ENCODE results near the gene GLTPD2. TPM values are rescaled to one million over a fixed set of nuclear protein-coding genes. Genes with fewer than 3 reads are reported as not detected.

The GLTPD2 gene
- total and polyA plus RNA-seq, 2 donors (not counting 1 experiment from before 2014, with no cell fraction given): not detected

DNA sequence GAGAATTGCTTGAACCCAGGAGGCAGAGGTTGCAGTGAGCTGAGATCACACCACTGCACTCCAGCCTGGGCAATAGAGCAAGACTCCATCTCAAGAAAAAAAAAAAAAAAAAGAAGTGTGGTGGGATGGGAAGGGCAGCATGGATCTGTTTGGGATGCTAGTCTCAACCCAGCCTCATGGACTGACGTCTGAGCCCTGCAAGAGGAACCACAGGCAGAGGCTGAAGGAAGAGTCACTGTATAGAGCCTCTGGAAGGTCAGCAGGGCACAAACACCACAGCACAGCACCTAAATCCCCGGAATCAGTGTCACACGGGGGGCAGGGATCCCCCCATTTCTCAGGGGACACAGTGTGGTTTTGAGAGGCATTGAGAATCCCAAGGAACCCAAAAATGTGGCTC, 38.2 kb upstream of the GLTPD2 start:
- CTCF ChIA-PET: no interaction called here
- Histone ChIP-seq H2AFZ (ENCODE audit: insufficient read depth, low read depth, low read length, poor library complexity, severe bottlenecking) (no peak overlapping the region), H3K36me3 (replicated peaks in 1 of 2; ENCODE audit: control extremely low read depth in 1 of 2, control insufficient read depth in 1 of 2, extremely low read depth in 1 of 2, insufficient read depth in 2 of 2, low read length in 1 of 2) (no peaks in the 10 kb centered on the region), H3K4me2 (replicated peaks; ENCODE audit: low read depth, low read length, poor library complexity, severe bottlenecking) (no peak overlapping the region), H3K9ac (ENCODE audit: low read length) (no peak overlapping the region), H3K27me3 (replicated peaks in 1 of 4; ENCODE audit: control extremely low read depth in 1 of 4, control insufficient read depth in 3 of 4, insufficient read depth in 4 of 4, low read length in 3 of 4) (peaks cover 0 to 17% (median 7%) of the 10 kb centered on the region in 4 experiments), H3K4me3 (ENCODE audit: control extremely low read depth in 1 of 5, extremely low read depth in 1 of 5, insufficient read depth in 1 of 5, low read depth in 2 of 5, low read length in 4 of 5) (no peak overlapping the region), H3K9me3 (ENCODE audit: control extremely low read depth in 1 of 3, control insufficient read depth in 2 of 3, insufficient read depth in 1 of 3, low read length in 2 of 3) (no peaks in the 10 kb centered on the region), H3K4me1 (ENCODE audit: control insufficient read depth in 2 of 2, insufficient read depth in 2 of 2, low read length in 2 of 2) (peaks cover 8 to 11% of the 10 kb centered on the region in 2 donors), H3K27ac (ENCODE audit: low read length in 2 of 2) (no peak overlapping the region), H4K20me1 (ENCODE audit: control insufficient read depth, insufficient read depth, low read length, poor library complexity, severe bottlenecking) (no peaks in the 10 kb centered on the region), H3K79me2 (ENCODE audit: control insufficient read depth, insufficient read depth, low read length) (no peaks in the 10 kb centered on the region)
- Mint-ChIP-seq H3K9me3 (ENCODE audit: insufficient read depth) (no peaks in the 10 kb centered on the region), H3K27me3 (peaks cover 43% of the 10 kb centered on the region), H3K4me3 (no peak overlapping the region), H3K27ac (peak overlapping the region; percentile 37), H3K4me1 (peaks cover 13% of the 10 kb centered on the region)
- no peak for ATAC-seq (ENCODE audit: low read depth)
- intact Hi-C loops (cut with micrococcal nuclease): no loop called here
- POLR2A ChIA-PET: interaction anchor here (0.7 kb wide), 1 partner anchor 571 kb away, joined by 6 read pairs; no protein-coding TSS in a partner anchor
- no peak for DNase-seq
- TF ChIP-seq, protein P1, sequence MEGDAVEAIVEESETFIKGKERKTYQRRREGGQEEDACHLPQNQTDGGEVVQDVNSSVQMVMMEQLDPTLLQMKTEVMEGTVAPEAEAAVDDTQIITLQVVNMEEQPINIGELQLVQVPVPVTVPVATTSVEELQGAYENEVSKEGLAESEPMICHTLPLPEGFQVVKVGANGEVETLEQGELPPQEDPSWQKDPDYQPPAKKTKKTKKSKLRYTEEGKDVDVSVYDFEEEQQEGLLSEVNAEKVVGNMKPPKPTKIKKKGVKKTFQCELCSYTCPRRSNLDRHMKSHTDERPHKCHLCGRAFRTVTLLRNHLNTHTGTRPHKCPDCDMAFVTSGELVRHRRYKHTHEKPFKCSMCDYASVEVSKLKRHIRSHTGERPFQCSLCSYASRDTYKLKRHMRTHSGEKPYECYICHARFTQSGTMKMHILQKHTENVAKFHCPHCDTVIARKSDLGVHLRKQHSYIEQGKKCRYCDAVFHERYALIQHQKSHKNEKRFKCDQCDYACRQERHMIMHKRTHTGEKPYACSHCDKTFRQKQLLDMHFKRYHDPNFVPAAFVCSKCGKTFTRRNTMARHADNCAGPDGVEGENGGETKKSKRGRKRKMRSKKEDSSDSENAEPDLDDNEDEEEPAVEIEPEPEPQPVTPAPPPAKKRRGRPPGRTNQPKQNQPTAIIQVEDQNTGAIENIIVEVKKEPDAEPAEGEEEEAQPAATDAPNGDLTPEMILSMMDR (IDR thresholded peaks at IDR 0.05): no peak
- TF ChIP-seq EZH2 (IDR thresholded peaks at IDR 0.05; ENCODE audit: borderline replicate concordance, insufficient read depth, low read depth, low read length, poor library complexity, severe bottlenecking): no peak
- WGBS (ENCODE audit: insufficient coverage): 45% methylated on average over 1 of the region's 3 CpGs

DNA sequence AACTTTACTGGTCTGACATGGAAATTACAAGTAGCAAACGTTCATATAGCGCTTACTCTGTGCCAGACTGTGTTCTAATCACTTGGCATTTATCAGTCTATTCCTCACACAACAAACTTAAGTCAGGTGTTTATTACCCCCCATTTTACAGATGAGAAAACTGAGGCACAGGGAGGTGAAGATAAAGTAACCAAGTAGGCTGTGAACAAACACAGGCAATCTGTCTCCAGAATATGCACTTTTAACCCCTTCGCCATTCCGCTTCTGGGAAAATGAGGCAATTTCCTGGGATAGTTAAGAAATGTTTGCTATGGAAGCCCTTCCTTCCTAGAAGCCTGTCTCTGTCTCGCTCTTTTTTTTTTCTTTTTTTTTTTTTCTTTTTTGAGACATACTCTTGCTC, 36.8 kb upstream of the GLTPD2 start:
- Mint-ChIP-seq H3K9me3 (ENCODE audit: insufficient read depth) (no peaks in the 10 kb centered on the region), H3K4me1 (peaks cover 11% of the 10 kb centered on the region), H3K27ac (no peak overlapping the region), H3K27me3 (peaks cover 34% of the 10 kb centered on the region), H3K4me3 (no peak overlapping the region)
- Histone ChIP-seq H4K20me1 (ENCODE audit: control insufficient read depth, insufficient read depth, low read length, poor library complexity, severe bottlenecking) (no peaks in the 10 kb centered on the region), H3K4me2 (replicated peaks; ENCODE audit: low read depth, low read length, poor library complexity, severe bottlenecking) (no peak overlapping the region), H3K9ac (ENCODE audit: low read length) (no peak overlapping the region), H3K27ac (ENCODE audit: low read length in 2 of 2) (no peak overlapping the region), H3K4me3 (ENCODE audit: control extremely low read depth in 1 of 5, extremely low read depth in 1 of 5, insufficient read depth in 1 of 5, low read depth in 2 of 5, low read length in 4 of 5) (no peak overlapping the region), H2AFZ (ENCODE audit: insufficient read depth, low read depth, low read length, poor library complexity, severe bottlenecking) (no peak overlapping the region), H3K4me1 (ENCODE audit: control insufficient read depth in 2 of 2, insufficient read depth in 2 of 2, low read length in 2 of 2) (peaks cover 8 to 11% of the 10 kb centered on the region in 2 donors), H3K36me3 (replicated peaks in 1 of 2; ENCODE audit: control extremely low read depth in 1 of 2, control insufficient read depth in 1 of 2, extremely low read depth in 1 of 2, insufficient read depth in 2 of 2, low read length in 1 of 2) (no peaks in the 10 kb centered on the region), H3K79me2 (ENCODE audit: control insufficient read depth, insufficient read depth, low read length) (no peaks in the 10 kb centered on the region), H3K9me3 (ENCODE audit: control extremely low read depth in 1 of 3, control insufficient read depth in 2 of 3, insufficient read depth in 1 of 3, low read length in 2 of 3) (no peaks in the 10 kb centered on the region), H3K27me3 (replicated peaks in 1 of 4; ENCODE audit: control extremely low read depth in 1 of 4, control insufficient read depth in 3 of 4, insufficient read depth in 4 of 4, low read length in 3 of 4) (peaks cover 0 to 17% (median 7%) of the 10 kb centered on the region in 4 experiments)
- DNase-seq: no peak
- WGBS (ENCODE audit: insufficient coverage): no CpG with 5 or more reads among the region's 5 CpGs
- ATAC-seq (ENCODE audit: low read depth): no peak
- ChIA-PET POLR2A (no interaction called here), CTCF (no interaction called here)
- intact Hi-C loops (cut with micrococcal nuclease): no loop called here
- TF ChIP-seq, protein P1 (IDR thresholded peaks at IDR 0.05): no peak
- TF ChIP-seq EZH2 (IDR thresholded peaks at IDR 0.05; ENCODE audit: borderline replicate concordance, insufficient read depth, low read depth, low read length, poor library complexity, severe bottlenecking): no peak
